GM21423 (cell line): ENCODE measurements around the gene CACNA1A.

Experiments used
- ATAC-seq: cut with Tn5 transposase; IDR thresholded peaks from one replicate; pipeline ENCODE4 v1.9.1; 2021; ENCODE audit warnings: mild to moderate bottlenecking, moderate library complexity; ENCODE audit not compliant: unreplicated experiment

The CACNA1A gene

GRCh38 chr19:13238891-13239534 lies 267.3 kb downstream of the CACNA1A start:
- no peak for ATAC-seq

- no peak for ATAC-seq
Measured at GRCh38 chr19:13234518-13234917, 271.8 kb downstream of the CACNA1A start.

DNA sequence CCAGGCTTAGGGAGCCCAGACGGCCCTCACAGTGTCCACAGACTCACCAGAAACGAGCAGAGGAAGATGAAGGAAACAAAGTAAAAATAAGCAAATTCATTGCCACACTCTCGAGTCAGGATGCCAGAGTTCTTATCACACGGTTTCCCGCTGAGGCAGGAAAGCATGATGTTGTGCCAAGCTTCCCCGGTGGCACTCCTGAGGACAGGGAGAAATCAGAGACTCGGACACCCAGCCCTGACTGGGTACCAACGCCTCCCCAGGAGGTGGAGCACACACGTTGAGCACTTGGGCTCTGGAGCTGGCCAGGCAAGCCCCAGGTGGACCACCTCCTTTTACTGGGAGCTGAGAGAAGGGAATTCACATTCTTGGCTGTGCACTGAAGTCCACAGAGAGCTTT lies 274.6 kb downstream of the CACNA1A start:
- no peak for ATAC-seq

DNA sequence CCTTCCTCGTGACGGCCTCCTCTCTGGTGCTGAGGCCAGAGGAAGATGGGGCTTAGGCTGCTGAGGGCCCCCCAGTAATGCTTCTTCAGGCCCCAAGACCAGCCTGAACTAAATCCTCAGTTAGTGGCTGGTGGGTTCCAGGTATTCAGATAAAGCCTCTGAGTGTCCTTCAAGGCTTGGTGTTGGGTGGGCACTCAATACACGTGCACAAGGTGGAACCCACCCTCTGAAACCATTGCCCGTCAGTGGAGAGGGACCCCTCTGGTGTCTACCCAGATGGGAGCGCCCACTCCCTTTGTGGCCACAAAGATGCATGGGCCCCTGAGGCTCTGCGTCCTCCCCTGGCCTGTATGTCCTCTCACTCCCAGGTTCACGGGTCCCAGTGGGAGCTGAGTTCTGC lies 277.0 kb downstream of the CACNA1A start:
- ATAC-seq = no peak

DNA sequence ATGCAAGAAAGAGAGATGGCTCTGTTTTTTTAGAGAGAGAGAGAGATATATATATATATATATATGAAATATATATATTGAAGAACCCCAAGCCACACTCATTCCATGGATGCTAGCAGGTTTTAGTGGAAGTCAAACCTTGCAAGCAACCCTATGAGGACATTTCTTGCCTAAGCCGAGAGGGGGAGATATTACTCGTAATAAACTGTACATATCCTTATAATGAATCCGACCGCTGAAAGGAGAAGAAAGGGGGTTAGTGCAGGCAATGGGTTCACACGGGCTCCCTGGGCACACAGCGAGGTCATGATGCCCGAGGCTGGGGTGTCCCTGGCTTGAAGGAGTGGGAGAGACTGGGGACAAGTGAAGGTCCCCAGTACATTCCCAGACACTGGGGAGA lies 277.7 kb downstream of the CACNA1A start:
- ATAC-seq = no peak

GRCh38 chr19:13226983-13227382 lies 279.3 kb downstream of the CACNA1A start:
- ATAC-seq = no peak

- ATAC-seq = no peak
Measured at GRCh38 chr19:13225973-13226865, 280.1 kb downstream of the CACNA1A start.

- ATAC-seq = no peak
Measured at GRCh38 chr19:13225085-13225484, 281.2 kb downstream of the CACNA1A start.

GRCh38 chr19:13220847-13221246 lies 285.4 kb downstream of the CACNA1A start:
- ATAC-seq = no peak

- no peak for ATAC-seq
Measured at GRCh38 chr19:13215572-13216380, 290.5 kb downstream of the CACNA1A start.

DNA sequence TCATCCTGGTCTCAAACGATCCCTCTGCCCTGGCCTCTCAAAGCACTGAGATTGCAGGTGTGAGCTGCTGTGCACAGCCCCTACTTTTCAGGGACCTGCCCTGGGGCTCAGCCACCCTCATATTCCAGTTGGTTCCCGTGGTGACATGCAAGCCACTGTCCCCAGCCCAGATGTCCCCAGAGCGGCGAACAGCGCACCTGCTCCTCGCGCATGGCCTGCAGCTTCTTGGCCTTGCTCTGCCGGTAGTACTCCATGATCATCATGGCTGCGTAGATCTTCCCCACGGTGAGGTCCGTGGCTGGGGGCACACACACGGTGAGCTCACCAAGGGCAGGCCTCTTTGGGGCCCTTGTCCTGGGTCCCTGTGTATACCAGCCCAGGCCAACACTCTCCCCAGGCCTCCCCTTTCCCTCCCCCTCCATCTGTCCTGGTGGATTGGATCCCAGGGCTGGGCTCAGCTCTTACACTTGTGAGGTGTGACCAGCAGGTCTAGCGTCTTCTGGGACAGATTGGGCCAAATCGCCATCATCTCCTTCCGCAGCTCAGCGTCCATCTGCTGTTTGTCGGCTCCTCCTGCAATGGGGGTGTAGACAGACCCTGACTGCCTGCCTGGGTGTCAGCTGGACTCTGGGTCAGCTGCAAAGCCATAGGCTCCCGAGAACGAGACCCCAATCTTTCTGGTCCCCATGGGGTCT lies 292.1 kb downstream of the CACNA1A start:
- ATAC-seq = no peak

DNA sequence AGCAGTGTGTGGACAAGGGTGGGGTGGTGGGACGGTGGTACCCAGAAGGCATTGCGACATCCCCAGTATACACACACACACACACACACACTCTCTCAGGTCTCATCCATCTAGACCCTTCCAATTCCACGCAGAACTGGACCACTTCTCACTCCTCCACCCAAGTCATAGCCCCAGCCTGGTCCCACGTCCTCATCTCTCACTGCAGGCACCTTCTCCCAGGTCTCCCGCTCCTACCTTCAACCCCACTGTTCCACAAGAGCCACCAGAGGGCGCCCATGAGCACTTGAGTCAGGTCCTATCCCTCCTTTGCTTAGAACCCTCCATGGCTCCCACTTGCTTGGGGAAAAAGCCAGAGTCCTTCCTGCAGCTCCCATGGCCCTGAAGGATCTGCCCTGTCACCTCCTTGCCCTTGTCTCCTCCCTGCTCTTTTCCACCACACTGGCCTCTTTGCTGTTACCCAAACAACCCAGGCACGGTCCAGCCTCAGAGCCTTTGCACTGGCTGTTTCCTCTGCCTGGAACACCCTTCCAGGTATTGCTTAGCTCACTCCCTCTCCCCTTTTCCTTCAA lies 293.4 kb downstream of the CACNA1A start:
- no peak for ATAC-seq

- no peak for ATAC-seq
Measured at GRCh38 chr19:13211426-13212308, 294.6 kb downstream of the CACNA1A start.

- no peak for ATAC-seq
Measured at GRCh38 chr19:13210941-13211340, 295.3 kb downstream of the CACNA1A start.

GRCh38 chr19:13210339-13210775 lies 295.9 kb downstream of the CACNA1A start:
- ATAC-seq = no peak

- no peak for ATAC-seq
Measured at GRCh38 chr19:13209484-13210338, 296.6 kb downstream of the CACNA1A start.

- peak; percentile 30 for ATAC-seq
Measured at GRCh38 chr19:13208672-13209483, 297.4 kb downstream of the CACNA1A start.
